Measurements from ENCODE around the gene ARHGAP42. TPM values are rescaled to one million over a fixed set of nuclear protein-coding genes. Genes with fewer than 3 reads are reported as not detected.

ARHGAP42 gene
- total and polyA plus RNA-seq, 4 donors = 3.8 to 17.2 (median 12.0) TPM

DNA sequence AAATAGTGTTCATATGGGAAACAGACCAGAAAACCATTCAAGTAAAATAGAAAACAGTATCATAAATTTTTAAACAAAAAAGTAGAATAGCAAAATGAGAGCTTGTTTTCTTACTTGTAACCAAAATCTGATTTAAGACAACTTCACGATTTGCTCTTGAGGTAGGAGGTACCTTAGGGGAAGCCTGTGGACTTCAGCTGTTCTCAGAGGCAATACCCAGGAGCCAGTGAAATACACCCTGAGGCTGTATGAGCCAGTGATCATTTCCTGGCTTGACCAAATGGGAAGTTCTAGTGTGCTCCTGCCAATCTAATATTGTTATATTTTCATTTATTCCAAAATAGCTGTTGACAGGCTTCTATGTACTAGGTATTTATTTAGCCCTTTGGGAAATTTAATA is 104.8 kb downstream of the ARHGAP42 start:
- Histone ChIP-seq H3K27me3 (ENCODE audit: control insufficient read depth in 4 of 4, insufficient read depth in 4 of 4, low read length in 3 of 4) (no peaks in the 10 kb centered on the region), H3K9me3 (ENCODE audit: control insufficient read depth in 4 of 4, low read length in 3 of 4) (no peaks in the 10 kb centered on the region), H3K27ac (ENCODE audit: low read depth in 1 of 2, low read length in 2 of 2) (no peak overlapping the region), H3K9ac (ENCODE audit: low read depth in 1 of 2, low read length in 2 of 2) (no peak overlapping the region), H3K4me1 (ENCODE audit: control insufficient read depth in 4 of 4, insufficient read depth in 4 of 4, low read length in 3 of 4) (peaks cover 0 to 22% (median 0%) of the 10 kb centered on the region in 4 donors), H3K36me3 (ENCODE audit: control insufficient read depth in 4 of 4, insufficient read depth in 3 of 4, low read depth in 1 of 4, low read length in 3 of 4) (peaks cover 0 to 4% (median 0%) of the 10 kb centered on the region in 4 donors), H3K4me3 (ENCODE audit: low read depth in 1 of 3, low read length in 3 of 3) (no peak overlapping the region)
- WGBS = 67% methylated on average over 1 of the region's 1 CpG
- DNase-seq (ENCODE audit: low spot score) = no peak
- TF ChIP-seq, protein P1, sequence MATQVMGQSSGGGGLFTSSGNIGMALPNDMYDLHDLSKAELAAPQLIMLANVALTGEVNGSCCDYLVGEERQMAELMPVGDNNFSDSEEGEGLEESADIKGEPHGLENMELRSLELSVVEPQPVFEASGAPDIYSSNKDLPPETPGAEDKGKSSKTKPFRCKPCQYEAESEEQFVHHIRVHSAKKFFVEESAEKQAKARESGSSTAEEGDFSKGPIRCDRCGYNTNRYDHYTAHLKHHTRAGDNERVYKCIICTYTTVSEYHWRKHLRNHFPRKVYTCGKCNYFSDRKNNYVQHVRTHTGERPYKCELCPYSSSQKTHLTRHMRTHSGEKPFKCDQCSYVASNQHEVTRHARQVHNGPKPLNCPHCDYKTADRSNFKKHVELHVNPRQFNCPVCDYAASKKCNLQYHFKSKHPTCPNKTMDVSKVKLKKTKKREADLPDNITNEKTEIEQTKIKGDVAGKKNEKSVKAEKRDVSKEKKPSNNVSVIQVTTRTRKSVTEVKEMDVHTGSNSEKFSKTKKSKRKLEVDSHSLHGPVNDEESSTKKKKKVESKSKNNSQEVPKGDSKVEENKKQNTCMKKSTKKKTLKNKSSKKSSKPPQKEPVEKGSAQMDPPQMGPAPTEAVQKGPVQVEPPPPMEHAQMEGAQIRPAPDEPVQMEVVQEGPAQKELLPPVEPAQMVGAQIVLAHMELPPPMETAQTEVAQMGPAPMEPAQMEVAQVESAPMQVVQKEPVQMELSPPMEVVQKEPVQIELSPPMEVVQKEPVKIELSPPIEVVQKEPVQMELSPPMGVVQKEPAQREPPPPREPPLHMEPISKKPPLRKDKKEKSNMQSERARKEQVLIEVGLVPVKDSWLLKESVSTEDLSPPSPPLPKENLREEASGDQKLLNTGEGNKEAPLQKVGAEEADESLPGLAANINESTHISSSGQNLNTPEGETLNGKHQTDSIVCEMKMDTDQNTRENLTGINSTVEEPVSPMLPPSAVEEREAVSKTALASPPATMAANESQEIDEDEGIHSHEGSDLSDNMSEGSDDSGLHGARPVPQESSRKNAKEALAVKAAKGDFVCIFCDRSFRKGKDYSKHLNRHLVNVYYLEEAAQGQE (IDR thresholded peaks at IDR 0.05) = no peak
- TF ChIP-seq ATF3 (IDR thresholded peaks at IDR 0.05) (no peak), GABPA (IDR thresholded peaks at IDR 0.05 in 1 of 2, conservative IDR thresholded peaks at IDR 0.05 in 1 of 2) (no peak), EGR1 (IDR thresholded peaks at IDR 0.05; ENCODE audit: low read depth in 2 of 2) (no peak), YY1 (IDR thresholded peaks at IDR 0.05) (no peak), TAF1 (conservative IDR thresholded peaks at IDR 0.05) (no peak), NR2F2 (IDR thresholded peaks at IDR 0.05) (no peak), RXRA (IDR thresholded peaks at IDR 0.05) (no peak), FOXA1 (IDR thresholded peaks at IDR 0.05) (no peak), FOXA2 (IDR thresholded peaks at IDR 0.05) (no peak), CTCF (IDR thresholded peaks at IDR 0.05; ENCODE audit: low read depth, low read length, missing input control) (no peak), HNF4A (conservative IDR thresholded peaks at IDR 0.05) (no peak)

- no peaks in the 10 kb centered on the region for H3K27me3 ChIP-seq (ENCODE audit: control insufficient read depth in 4 of 4, insufficient read depth in 4 of 4, low read length in 3 of 4)
- DNase-seq (ENCODE audit: low spot score) = no peak
- WGBS = 79% methylated on average over 2 of the region's 2 CpGs
- TF ChIP-seq HNF4A (conservative IDR thresholded peaks at IDR 0.05) (no peak), NR2F2 (IDR thresholded peaks at IDR 0.05) (no peak), FOXA1 (IDR thresholded peaks at IDR 0.05) (no peak), RXRA (IDR thresholded peaks at IDR 0.05) (no peak), FOXA2 (IDR thresholded peaks at IDR 0.05) (no peak), SP1 (IDR thresholded peaks at IDR 0.05) (no peak), ATF3 (IDR thresholded peaks at IDR 0.05) (no peak), YY1 (IDR thresholded peaks at IDR 0.05) (no peak), JUND (IDR thresholded peaks at IDR 0.05) (no peak), TAF1 (conservative IDR thresholded peaks at IDR 0.05) (no peak), EGR1 (IDR thresholded peaks at IDR 0.05; ENCODE audit: low read depth in 2 of 2) (no peak), GABPA (IDR thresholded peaks at IDR 0.05 in 1 of 2, conservative IDR thresholded peaks at IDR 0.05 in 1 of 2) (no peak), CTCF (IDR thresholded peaks at IDR 0.05; ENCODE audit: low read depth, low read length, missing input control) (no peak)
- TF ChIP-seq, protein P2, sequence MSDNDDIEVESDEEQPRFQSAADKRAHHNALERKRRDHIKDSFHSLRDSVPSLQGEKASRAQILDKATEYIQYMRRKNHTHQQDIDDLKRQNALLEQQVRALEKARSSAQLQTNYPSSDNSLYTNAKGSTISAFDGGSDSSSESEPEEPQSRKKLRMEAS (IDR thresholded peaks at IDR 0.05) = no peak
- TF ChIP-seq, protein P3, sequence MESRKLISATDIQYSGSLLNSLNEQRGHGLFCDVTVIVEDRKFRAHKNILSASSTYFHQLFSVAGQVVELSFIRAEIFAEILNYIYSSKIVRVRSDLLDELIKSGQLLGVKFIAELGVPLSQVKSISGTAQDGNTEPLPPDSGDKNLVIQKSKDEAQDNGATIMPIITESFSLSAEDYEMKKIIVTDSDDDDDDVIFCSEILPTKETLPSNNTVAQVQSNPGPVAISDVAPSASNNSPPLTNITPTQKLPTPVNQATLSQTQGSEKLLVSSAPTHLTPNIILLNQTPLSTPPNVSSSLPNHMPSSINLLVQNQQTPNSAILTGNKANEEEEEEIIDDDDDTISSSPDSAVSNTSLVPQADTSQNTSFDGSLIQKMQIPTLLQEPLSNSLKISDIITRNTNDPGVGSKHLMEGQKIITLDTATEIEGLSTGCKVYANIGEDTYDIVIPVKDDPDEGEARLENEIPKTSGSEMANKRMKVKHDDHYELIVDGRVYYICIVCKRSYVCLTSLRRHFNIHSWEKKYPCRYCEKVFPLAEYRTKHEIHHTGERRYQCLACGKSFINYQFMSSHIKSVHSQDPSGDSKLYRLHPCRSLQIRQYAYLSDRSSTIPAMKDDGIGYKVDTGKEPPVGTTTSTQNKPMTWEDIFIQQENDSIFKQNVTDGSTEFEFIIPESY (IDR thresholded peaks at IDR 0.05) = no peak
- peaks cover 0 to 4% (median 0%) of the 10 kb centered on the region in 4 donors for H3K36me3 ChIP-seq (ENCODE audit: control insufficient read depth in 4 of 4, insufficient read depth in 3 of 4, low read depth in 1 of 4, low read length in 3 of 4)
- H3K4me3 ChIP-seq (ENCODE audit: low read depth in 1 of 3, low read length in 3 of 3) = no peak overlapping the region
- peaks cover 0 to 10% (median 0%) of the 10 kb centered on the region in 4 donors for H3K4me1 ChIP-seq (ENCODE audit: control insufficient read depth in 4 of 4, insufficient read depth in 4 of 4, low read length in 3 of 4)
- no peak overlapping the region for H3K27ac ChIP-seq (ENCODE audit: low read depth in 1 of 2, low read length in 2 of 2)
- H3K9ac ChIP-seq (ENCODE audit: low read depth in 1 of 2, low read length in 2 of 2) = no peak overlapping the region
- H3K9me3 ChIP-seq (ENCODE audit: control insufficient read depth in 4 of 4, low read length in 3 of 4) = no peaks in the 10 kb centered on the region
These were observed 106.4 kb downstream of the ARHGAP42 start for GRCh38 chr11:100793525-100793924.

Measured in liver (tissue), 9 donors.